Stimulated activated CD8-positive, alpha-beta memory T cell treated with anti-CD3 and anti-CD28 coated beads, Interleukin-4, amount 100 ng/mL, for 1 hour (primary cell): Measurements from ENCODE around the gene PLBD2.

Experiments
- DNase-seq, 2 donors: peaks; one replicate each; pipeline ENCODE4 v3.0.0-alpha.2; 2020; ENCODE audit warnings: low read depth in 2 of 2, low spot score in 1 of 2

PLBD2 gene

DNA sequence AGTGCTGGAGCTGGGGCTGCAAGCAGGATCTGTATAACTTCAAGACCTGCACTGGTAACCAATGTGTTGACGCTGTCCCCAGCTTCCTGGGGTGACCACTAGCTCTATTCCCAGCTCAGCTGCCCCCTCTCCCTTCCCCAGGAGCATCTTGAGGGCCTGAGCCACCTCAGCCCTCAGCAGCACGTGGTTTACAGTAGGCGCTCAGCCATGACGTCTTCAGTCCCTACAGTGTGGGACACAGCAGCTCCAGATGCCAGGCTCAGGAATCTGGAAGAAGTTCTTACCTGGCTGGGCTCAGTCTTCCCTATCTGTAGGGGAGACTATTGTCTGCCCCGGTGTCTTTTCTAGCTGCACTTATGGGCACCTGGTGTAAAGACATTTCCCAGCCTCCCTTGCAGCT lies 36.7 kb downstream of the PLBD2 start:
- DNase-seq, result no peak

GRCh38 chr12:113396200-113396599 lies 37.8 kb downstream of the PLBD2 start:
- no peak for DNase-seq

- no peak for DNase-seq
These were observed 38.6 kb downstream of the PLBD2 start for GRCh38 chr12:113396828-113397496.

DNA sequence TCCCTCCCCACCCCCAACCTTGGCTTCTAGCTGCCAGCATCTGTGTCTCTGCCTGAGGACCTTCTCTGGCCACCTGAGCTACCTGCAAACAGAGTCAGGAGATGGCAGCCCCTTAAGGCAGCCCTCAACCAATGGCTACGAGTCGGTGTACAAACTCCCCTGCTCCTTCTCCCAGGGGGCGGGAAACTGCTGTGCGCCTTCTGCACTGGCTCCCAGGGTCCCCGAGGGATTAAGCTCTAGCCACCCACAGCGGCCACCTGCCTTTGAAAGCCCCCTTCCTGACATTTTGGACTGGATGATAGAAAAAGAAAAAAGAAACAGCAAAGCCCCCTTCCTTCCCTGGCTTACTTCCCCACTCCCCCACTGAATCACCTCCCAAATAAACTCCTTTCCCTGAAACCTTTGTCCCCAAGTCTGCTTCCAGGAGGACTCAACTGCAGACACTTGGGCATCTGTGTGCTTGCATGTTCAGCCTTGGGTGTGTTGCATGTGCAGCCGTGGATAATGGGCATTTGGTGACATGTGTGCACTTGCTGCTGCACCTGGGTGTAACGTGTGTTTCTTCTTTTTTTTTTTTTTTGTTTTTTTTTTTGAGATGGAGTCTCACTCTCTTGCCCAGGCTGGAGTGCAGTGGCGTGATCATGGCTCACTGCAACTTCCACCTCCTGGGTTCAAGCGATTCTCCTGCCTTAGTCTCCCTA lies 39.3 kb downstream of the PLBD2 start:
- DNase-seq, result no peak

DNA sequence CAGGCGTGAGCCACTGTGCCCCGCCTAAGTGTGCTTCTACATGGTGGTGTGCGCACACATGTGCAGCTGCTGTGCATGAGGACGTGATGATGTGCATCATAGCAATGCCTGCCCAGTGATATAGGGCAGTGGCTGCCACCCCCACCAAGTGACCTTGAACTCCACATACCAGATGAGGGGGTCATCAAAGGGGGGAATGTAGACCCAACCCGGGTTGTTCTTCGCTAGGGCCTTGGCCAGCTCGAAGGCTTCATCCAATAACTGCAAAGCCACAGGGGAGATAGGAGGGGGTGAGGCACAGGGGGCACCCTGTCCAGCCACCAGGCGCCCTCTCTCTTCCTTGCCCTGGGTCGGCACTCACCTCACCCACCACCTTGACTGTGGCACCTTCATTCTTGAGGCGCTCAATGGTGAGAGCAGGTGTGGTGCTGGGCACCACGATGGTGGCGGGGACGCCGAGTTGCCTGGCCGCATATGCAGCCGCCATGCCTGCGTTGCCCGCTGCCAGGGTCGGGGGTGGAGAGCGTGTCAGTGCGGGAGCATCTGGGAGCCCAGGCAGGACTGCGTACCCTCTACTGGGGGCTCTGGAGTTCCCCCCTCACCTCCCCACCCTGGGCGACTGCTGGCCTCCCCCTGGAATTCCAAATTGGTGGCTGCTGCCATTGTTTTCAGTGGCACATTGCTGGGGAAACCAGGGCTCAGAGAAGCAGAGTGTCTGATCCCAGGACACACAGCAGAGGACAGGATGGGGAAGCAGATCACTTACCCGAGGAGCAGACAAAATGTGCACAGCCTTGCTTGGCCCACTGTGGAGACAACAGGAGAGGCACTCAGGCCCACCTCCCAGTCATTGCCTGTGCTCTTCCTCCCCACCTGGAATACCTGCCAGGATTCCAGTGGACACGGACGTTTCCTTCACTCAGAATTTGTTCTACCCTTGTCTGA lies 40.2 kb downstream of the PLBD2 start:
- no peak for DNase-seq

DNA sequence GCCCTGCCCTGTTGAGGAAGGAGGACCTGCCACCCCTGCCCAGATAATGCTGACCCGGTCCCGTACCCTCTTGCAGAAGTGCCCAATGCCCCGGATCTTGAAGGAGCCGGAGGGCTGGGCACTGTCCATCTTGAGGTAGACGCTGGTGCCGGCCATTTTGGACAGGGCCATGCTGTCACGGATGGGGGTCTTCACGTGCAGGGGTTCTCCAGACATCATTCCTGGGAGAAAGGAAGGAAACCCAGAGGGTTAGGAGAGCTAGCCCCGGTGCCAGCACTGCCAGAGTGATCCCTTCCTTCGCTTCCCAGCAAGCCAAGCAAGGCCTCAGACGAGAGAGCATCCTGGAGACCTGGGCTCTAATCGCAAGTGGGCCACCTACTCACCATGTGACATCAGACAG lies 41.1 kb downstream of the PLBD2 start:
- no peak for DNase-seq

GRCh38 chr12:113400362-113400761 lies 42.0 kb downstream of the PLBD2 start:
- DNase-seq, result no peak

- no peak for DNase-seq
These were observed 42.9 kb downstream of the PLBD2 start for GRCh38 chr12:113401066-113402000.

DNA sequence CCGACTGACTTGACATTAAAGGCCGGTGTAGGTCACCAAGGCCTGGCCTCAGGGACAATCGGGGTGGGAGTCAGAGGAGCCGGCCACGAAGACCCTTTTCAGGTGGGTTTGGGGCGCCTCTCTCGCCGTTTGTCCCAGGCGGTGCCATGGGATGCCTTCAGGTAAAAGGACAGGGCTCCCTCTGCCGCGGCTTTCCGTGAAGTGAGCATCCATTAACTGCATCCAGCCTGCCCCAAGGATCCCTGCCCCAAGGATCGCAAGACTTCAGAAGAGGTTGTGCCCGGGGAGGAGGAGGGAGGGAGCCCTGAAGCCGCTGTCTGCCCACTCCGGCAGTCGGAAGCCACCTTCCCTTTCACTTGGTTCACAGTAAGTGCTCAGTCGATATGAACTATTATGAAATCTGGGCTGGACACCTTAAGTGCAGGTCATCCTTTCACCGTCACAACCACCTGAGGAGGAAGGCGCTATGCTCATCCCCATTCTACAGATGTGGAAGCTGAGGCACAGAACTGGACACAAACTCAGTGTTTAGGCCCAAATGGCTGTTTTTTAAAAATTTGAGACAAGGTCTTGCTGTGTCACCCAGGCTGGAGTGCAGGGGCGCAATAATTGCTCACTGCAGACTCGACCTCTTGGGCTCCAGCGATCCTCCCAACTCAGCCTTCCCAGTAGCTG lies 44.3 kb downstream of the PLBD2 start:
- DNase-seq, result no peak

- DNase-seq, result no peak
These were observed 45.3 kb downstream of the PLBD2 start, which contains the start of gene SDS for GRCh38 chr12:113403435-113404415. Gene SDS, minus strand, starts transcription at chr12:113403887. Its CDS starts 4,179 bp downstream, at chr12:113399708.

DNA sequence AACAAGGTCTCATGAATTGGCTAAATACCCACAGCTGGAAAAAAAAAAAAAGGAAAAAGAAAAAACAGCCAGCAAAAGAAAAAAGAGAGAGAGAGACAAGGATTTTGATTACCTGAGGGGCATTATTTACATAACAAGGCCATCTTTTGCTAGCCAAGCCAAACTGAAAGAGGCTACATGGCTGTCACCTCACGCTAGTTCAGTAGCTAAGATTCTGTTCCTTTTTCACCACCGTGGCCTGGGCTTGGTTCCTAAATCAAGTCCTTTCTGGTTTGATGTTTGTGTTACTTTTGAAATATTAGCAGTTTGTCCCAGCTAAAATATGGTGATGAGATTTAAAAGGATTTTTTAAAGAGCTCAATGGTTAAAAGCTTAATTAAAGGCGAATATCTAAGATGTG lies 47.3 kb downstream of the PLBD2 start:
- no peak for DNase-seq

GRCh38 chr12:113407931-113408600 lies 49.7 kb downstream of the PLBD2 start:
- DNase-seq, result no peak

GRCh38 chr12:113408756-113409298 lies 50.4 kb downstream of the PLBD2 start:
- no peak for DNase-seq

DNA sequence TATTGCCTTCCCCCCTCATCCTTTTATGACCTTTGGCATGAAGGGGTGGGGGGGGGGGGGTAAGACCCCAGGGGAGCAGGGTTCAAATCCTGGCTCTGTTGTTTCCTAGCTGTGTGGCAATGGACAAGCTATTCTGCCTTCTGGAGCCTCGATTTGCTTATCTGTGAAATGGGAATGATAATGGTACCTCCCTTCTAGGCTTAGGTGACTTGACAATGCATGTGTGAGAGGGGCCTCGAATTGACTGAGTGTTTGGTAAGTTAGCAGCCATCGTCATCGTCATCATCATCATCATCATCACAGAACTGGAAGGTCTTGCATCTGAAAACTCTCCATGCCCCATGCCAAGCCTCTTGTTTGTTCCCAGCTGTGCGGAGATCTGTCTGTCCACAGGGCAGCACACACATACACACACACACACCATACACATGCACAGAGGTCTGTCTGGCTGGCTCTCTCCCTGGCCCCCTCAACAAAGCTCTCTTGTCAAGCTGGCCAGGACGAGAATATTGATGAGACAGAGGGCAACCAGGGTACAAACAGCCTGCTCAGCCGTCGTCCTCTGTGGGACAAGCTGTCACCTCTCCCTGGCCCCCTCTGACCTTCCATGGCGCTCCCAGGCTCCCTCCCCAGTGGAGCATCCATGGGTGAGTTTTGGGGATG lies 51.2 kb downstream of the PLBD2 start:
- no peak for DNase-seq

- no peak for DNase-seq
These were observed 55.1 kb downstream of the PLBD2 start for GRCh38 chr12:113413488-113413939.

DNA sequence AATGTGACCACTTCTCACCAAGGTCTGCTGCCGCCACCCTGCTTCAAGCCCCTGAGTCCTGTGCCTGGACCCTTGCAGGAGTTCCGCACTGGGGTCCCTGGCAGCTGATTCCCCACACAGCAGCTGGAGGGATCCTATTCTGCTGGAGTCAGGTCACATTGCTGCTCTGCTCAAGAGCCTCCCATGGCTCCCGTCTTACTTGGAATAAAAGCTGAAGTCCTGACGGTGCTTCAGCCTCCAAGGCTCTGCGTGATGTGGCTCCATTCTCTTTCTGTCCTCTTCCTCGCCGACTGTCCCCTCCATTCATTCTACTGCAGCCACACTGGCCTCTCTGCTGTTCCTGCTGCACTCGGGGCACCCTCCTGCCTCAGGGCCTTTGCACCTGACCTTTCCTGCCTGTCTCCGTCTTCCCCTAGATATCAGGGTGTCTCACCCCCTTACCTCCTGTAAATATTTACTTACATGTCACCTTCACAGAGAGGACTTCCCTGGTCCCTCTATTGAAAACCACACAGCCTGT lies 56.2 kb downstream of the PLBD2 start:
- no peak for DNase-seq

GRCh38 chr12:113416091-113416754 lies 57.8 kb downstream of the PLBD2 start:
- no peak for DNase-seq
